GM21423 (cell line): ENCODE measurements around the gene MTX3.

Experiments
- ATAC-seq: cut with Tn5 transposase; IDR thresholded peaks from one replicate; pipeline ENCODE4 v1.9.1; 2021; ENCODE audit warnings: mild to moderate bottlenecking, moderate library complexity; ENCODE audit not compliant: unreplicated experiment

The MTX3 gene

DNA sequence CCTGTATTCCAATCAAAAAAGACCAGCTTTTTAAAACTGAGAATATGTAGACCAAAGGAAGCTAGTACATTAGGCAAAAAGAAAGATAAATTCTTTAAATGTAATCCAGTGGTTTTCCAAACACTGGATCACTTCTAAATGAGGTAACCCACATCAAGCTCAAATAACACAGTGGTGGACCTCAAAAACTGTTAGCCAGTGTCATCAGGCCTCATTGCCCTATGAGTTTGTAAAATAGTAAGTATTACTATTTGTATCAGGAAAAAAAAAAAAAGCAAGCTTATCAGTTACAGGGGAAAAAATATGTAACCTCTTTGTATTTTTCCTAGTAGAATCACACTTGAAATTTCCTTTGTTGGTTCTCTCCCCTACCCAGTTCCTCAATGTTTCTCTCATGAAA lies 6.7 kb downstream of the MTX3 start:
- no peak for ATAC-seq

DNA sequence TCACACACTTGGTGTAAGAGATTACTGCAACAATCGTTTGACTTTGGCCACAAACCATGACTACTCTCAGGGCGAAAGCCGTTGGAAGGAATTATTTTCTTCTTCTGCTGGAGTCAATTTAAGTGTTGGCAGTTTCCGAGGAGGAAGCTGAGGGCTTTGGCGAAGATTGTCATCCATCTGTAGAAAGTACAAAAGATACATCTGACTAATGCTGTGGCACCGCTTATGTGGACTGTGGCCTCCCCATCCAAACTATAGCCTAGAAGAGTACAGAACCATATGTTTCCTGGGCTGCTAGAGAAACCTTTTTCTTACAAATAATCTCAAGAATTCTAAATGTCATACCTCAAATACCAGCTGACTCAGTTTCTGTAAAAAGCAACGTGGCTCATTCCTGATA lies 7.4 kb downstream of the MTX3 start:
- ATAC-seq = no peak

DNA sequence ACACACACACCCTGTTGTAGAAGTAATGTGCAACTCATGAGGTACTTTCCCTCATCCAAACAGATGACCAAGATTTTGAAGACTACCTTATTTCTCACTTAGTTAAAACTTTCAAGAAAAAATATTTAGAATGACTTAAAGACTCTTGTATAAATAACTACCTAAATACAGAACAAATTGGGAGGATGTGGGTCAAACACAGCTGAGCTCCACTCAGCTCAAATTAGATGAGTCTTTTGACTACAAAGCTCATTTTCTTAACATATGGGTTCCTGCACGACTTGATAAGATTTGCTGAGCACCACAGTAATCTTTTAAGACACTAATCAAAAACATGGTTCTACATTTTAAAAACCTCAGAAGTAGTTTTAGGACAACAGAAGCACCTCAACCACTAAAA lies 8.9 kb downstream of the MTX3 start:
- no peak for ATAC-seq

DNA sequence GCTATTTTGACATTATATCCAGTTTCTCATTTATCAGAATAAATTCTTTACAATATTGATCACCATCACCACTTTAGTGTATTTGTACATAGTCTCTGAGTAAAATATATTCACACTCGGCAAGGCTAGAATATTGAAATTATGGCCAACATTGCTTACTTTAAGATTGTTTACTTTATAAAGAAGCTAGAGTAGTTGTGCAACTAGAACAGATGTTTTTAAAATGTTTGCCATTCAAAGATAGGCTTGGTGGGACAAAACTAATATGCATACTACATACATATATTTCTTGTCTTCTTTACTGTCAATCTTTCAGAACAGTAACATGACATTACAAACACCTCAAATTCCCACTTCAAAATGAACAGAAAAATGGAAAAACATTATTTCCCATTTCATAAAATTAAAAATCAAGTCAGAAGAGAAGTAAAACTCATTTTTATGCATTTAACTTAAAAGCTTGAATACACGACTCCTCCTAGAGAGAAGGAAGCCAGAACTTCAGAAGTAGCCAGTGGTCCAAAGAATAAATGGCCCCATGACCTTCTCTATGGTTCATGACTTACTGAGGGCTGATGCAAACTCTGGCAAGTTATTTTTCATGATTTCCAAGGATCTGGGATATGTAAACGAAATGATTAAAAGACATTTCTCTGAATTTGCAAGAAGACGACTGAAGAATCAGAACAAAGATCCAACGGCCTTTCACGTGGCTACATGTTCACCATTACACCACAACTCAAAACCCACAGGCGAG lies 14.1 kb downstream of the MTX3 start:
- ATAC-seq = no peak

DNA sequence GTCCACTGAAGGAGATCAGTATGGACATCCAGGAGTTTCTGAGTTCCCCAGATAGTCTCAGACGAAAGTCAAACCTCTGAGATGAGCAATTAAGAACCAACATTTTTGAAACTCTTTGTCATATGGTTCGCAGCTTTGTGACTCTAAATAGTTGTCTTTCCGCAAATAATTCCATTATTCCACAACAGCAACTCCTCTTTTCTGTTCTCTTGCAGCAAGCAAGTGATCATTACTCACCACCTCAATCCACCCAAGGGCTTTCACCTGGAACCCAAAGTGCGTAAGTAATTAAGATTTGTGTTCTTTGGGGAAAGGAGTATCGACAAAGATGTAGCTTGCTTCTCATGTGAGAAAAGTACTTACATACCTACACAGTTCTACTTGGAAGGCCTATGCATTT lies 15.6 kb downstream of the MTX3 start:
- no peak for ATAC-seq

DNA sequence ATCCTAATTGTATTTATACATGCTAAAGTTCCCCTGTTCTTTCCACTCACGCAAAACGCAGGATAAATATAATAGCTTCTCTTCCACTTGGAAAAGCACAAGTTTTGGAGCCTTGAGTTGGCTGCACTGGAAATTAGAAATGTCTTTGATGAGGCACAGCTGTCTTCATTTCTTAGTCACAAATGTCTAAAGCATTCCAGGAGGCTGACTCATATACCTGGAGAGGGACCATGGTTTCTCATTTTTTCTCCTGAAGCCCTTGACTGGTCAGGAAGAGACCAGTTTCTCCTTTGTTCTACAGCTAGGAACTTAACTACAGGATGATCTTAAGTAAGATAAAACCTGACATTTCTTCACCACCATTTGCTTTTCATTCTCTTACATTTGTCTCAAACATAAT lies 16.2 kb downstream of the MTX3 start:
- no peak for ATAC-seq

DNA sequence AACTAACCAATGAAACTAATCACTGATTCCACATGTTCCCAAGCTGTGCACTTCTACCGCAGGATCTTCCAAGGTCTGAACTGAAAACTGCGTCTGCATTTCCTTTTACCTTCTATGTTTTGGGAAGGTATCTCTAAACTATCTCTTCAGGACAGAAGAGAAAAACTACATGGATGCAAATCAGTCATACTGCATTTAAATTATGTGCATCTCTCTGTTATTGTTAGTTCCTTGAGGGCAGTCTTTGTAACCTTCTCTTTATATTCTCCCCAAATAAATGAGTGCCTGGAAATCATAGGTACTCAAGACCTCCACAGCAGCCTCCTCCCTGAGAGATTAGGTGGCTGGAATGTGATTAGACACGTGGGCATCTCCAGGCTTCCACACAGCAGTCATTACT lies 17.1 kb downstream of the MTX3 start:
- ATAC-seq = no peak

DNA sequence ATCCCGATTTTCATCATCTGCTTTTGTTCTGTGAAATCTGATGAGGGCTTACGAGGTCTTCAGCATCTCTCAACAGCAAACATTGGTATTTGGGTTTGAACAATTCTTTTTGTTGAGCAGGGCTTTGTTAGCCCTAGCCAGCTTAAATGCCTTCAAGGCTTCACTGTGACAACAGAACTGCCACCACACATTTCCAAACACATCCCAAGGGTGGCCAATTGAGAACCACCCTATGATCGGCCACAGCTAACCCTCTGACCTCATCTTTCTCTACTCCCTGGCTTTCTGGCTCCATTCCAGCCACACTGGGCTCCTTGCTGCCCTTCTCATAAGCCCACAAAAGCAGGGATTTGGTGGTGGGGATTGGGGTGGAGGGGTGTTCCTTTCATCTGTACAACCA lies 17.6 kb downstream of the MTX3 start:
- ATAC-seq = no peak

DNA sequence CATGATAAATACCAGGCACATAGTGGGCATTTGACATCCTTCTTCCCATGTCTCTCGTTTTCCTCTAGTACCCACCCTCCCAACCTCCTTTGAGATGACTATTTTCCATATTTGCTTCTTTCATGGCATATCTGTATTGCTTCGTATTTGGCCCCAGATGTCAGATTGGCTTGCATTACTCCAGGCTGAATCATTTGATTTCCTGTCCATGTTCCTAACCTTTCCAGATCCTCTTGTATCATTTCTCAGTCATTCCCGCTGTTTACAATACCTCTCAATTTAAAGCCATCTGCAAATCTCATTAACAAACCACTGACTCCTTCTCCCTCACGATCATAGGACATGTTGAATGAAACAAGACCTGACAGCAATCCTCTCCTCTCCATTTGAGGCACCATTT lies 19.9 kb downstream of the MTX3 start:
- ATAC-seq = no peak

DNA sequence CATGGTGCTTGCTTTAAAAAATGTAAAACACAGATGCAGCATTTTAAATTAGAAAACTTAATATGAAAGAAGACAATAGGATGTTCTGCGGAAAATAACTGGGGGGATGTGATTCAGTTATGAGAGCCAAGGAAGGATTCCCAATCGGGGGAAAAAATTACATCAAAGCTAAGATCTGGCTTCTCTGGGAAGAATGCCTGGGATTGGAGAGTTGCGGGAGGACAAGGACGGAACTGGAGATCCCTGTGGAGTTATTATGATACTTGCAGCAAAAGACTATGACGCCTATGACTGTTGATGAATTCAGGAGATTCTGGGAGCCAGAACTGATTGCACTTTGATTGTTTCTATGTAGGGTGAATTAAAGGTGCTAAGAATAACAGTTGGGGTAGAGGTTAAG lies 24.6 kb downstream of the MTX3 start:
- ATAC-seq = no peak

DNA sequence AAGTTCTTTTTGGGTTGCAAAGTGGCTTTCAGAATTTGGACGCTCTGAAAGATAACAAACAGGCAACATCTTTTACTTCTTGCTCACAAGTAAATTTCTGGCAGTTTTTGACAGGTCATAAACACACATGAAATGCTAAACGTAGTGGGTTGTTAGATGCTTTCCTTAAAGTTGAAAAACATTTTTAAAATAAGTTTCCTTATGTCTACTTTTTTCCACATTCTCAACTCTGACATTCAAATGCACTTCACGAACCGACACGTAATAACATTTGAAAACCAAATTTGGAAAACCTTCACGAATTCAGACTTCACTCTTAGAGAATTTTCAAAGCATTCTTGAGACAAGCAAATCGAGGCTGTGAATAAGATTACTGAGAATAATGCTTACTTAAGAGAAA lies 26.9 kb downstream of the MTX3 start:
- no peak for ATAC-seq

DNA sequence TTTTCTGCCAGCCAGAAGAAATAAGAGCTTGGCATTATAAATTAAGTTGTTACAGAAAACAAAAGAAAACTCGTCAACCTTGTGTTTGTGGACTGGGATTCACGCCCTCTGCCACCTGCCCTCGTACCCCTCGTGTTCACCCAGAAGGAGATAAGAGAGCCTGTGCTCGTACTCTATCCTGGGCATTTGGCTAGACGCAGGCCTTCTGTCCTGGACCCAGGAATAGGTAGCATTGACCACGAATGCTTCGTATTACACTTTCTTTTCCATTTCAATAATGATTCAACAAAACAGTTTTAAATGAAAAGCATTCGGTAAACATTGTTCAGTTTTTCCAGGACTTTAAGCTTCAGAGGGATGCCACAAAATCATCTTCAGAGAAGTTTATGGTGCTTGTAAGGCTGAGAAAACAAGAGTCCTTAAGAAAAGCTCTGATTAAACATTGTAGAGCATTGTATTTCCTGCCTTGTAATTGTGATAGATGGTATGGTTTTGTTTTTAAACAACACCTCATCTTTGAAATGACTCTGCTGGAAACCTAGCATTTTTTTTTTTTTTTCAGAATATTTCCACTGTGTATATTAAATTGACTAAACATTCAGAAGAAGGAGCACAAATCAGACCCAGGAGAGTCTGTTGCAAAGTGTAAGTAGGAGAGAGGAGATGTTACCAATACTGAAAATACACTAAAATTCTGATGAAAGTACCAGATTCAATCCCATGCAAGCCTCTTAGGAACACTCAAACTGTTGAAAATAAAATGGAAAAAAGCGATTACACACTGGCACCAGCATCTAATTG lies 27.6 kb downstream of the MTX3 start:
- ATAC-seq = no peak

DNA sequence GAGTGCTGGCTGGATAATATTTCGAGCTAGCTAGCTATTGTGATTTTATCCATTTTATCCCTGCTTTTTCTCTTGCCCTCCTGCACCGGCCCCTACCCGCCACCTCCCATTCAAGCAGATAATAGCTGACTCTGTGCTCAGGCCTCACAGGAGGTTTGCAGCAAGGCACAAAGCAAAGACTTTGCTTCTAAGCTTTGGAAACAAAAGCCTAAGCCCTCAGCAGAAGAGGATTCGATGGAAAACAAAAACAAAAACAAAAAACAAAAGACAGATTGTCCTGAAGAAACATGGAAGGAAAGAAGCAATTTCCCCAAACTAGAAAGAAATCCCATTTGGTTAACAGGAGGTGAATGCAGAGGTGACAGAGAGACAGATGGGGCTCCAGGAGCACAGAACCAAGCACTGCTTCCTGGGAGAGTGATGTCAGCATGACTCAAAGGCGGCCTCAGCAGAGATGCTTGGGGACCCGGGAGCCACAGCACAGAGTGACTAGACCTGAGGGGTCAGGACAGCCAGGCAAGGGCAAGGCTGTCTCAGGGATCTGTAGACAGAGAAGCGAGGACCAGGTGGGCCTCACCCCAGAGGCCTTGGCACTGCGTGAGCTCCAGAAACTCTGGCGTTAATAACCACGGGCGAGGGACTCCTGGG lies 28.4 kb downstream of the MTX3 start:
- no peak for ATAC-seq

DNA sequence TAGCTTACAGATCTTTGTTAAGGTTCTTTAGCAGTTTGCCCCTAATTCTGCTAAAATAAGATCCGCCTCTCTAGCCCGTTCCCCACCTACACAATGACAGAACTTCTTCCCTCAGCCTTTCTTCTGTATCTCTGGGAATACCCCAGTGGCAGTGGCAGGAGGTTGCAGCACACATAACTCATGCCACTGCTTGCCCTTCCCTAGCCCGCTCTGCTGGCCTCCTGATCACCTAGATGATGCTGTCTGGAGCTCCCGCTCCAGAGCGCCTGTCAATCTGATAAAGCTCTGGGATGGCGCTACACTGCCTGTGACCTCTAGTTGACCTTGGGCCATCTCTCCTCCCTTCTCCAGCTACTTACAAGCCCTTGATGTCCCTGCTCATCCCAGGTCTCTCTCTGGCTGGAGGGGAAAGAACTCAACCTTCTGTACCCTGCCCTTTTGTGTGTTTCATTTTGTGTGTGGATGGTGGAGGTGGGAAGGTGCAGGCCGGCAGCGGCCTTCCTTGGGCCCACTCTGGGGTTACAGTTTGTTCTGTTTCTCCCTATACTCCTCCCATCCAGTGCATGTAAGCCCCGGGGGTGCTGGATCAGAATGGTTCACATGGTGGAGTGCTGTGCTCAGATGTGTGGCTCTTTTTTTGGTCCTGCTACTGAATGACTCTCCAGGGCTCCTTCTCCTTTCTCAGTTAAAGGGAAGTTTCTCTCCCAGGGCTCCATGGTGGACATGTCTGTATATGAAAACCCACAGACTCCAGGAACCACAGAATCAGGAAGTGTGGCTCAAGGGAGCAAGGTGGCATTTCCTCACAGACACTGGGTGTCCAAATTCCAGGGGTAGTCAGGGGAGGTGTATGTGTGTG lies 29.1 kb downstream of the MTX3 start:
- ATAC-seq = no peak

DNA sequence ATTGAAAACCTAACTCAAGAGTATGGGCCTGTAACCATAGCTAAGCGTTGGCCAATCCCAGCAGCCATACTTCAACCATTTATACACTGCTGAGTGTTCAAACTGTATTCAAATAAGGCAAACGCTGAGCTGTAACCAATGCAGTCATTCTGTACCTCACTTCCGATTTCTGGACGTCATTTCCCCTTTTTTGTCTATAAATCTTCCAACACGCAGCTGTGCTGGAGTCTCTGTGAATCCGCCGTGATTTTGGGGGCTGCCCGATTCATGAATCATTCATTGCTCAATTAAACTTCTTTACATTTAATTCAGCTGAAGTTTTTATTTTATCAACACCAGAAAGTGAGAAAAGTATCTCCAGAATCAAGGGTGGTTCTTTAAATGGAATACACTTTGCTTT lies 31.7 kb downstream of the MTX3 start:
- no peak for ATAC-seq

DNA sequence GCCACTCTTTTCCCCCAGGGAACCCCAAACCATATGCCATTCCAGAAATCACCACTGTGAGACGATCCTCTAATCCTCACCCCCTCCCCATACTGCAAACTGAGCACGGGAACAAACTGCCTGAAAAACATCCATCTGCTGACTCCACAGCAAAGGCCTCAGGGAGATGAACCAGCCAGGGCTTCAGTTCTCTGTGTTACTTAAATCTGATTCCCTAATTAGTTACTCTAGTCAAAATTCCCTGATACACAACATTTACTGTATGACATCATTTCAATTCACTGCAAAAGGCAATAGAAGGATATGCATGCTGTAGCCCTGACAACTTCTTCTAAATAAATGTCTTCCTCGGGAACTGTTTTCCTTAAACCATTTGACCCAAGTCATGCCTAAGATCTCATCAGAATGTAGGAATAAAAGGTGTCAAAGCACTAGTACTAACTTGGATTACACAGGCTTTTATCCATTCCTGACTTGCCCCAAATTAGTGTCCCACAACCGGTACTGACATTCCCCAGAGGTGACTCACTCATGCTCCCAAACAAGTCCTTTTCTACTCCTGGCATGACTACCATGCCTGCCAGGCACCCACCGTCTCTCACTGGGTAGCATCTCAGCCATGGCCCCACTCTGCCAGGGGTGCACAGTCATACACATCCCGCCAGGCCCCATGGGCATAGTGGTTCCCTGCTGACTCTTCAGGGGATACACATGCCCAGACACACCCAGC lies 35.0 kb downstream of the MTX3 start:
- no peak for ATAC-seq

DNA sequence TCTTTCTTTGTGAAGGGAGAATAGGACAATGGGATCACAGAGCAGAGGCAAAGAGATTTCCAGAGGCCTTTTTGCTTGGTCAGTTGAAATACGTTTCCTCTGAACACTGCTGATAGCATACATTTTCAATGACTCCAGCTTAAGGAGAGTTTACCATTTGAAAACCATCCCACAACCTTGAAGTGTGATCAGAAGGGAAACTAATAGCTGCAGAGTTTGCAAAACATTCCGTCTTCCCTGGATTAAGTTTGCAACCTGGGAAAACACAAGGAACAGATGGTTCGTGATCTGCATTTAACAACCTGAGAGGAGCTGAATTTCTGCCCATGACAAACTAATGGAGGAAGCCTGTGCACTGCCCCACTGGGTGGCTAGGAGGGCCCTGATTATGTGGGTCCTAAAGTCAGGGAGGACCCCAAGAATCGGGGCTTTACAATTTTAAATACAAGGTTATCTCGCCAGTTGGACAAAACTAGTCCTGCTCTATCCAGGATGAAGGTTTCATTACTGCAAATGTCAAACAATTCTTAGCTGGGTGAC lies 35.6 kb downstream of the MTX3 start:
- no peak for ATAC-seq

DNA sequence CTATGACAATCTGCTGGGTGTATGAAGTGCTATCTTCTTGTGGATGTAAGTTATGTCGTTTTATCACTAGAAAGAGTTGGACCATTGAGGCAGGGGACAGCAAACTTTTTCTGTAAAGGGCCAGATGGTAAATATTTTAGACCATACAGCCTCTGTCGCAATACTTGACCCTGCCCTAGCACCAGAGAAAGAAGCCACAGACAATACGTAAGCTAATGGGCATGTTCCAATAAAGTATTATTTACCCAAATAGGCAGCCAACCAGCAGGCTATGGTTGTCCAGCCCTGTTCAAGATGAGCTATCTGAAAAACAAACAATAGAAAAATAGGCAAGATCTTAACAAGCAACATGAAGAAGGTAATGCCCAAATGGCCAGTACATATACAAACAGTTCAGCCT lies 36.4 kb downstream of the MTX3 start:
- no peak for ATAC-seq

DNA sequence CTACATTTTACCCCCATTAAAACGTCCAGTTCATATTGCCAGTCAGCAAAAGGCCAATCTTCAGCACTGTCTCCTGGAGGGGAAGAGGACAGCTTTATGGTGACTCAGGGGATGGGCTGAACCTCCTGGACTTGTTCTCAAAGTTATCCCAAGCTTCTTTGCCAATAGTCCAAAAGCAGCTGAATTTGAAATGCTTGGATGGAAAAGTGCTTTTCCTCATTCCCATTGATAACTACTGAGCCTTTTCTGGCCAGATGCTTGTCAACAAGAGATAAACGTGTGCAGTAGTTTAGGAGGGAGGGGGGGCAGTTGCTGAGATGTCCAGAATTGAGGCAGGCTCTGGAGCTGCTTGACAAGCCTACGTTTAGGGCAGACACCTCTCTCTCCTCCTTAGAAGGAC lies 43.5 kb downstream of the MTX3 start:
- ATAC-seq = no peak

DNA sequence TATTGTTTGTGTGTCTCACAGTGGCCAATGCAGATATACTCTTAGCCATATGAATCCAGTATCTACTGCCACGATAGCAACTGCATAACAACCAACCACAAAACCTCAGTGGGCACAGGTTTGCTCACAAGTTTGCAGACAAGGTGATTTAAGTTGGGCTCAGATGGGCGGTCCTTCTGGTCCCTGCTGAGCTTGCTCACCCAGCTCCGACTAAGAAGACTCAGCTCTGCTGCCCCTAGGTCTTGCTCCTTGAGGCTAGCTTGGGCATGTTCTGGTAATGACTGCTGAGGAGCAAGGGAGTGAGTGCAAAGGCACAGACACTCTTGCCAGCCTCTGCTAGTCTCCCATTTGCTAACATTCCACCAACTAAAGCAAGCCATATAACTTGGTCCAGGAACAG lies 52.6 kb downstream of the MTX3 start:
- ATAC-seq = no peak
